DND-41 (cell line): ENCODE measurements around the gene COA1.

Experiments used
- ATAC-seq: fragments of 200-7000 bp; cut with Tn5 transposase; 3 replicates; pipeline ENCODE4 v1.9.1; 2021; ENCODE audit warnings: low read depth; ENCODE audit not compliant: insufficient read depth
- DNase-seq: peaks from one replicate; pipeline ENCODE4 v3.0.0-alpha.2; 2020
- H2AFZ ChIP-seq: 2 replicates; pipeline ENCODE4 v1.6.0; 2012; ENCODE audit warnings: low read depth, low read length
- H3K27ac ChIP-seq: 2 replicates; pipeline ENCODE4 v1.5.1; 2012; ENCODE audit warnings: low read length, inconsistent platforms
- H3K27me3 ChIP-seq: fragments of 200-600 bp; sonication (generic); 2 replicates; pipeline ENCODE4 v1.6.0; 2012; ENCODE audit warnings: low read length, mild to moderate bottlenecking, inconsistent platforms; ENCODE audit not compliant: insufficient read depth, poor library complexity
- H3K36me3 ChIP-seq: 2 replicates; pipeline ENCODE4 v1.5.1; 2012; ENCODE audit warnings: low read length, inconsistent platforms; ENCODE audit not compliant: insufficient read depth
- H3K4me1 ChIP-seq: 2 replicates; pipeline ENCODE4 v1.5.1; 2012; ENCODE audit warnings: mild to moderate bottlenecking, low read length; ENCODE audit not compliant: insufficient read depth
- H3K4me2 ChIP-seq: 2 replicates; pipeline ENCODE4 v1.6.0; 2012; ENCODE audit warnings: mild to moderate bottlenecking, moderate library complexity, low read length, inconsistent platforms; ENCODE audit not compliant: insufficient read depth
- H3K4me3 ChIP-seq, 2 experiments: fragments of 200-600 bp in 1 of 2; shearing (Covaris generic) in 1 of 2; 2 replicates each; pipeline ENCODE4 v1.5.1; 2012 to 2016; ENCODE audit warnings: inconsistent platforms in 2 of 2, low read length in 2 of 2, mild to moderate bottlenecking in 2 of 2, low read depth in 1 of 2, moderate library complexity in 1 of 2
- H3K79me2 ChIP-seq: 2 replicates; pipeline ENCODE4 v1.6.0; 2012; ENCODE audit warnings: low read length, inconsistent platforms; ENCODE audit not compliant: insufficient read depth
- H3K9ac ChIP-seq: 2 replicates; pipeline ENCODE4 v1.6.0; 2012; ENCODE audit warnings: low read depth, mild to moderate bottlenecking, inconsistent platforms, low read length, moderate library complexity
- H3K9me3 ChIP-seq: 2 replicates; pipeline ENCODE4 v1.5.1; 2012; ENCODE audit warnings: low read length, moderate library complexity, mild to moderate bottlenecking, inconsistent platforms; ENCODE audit not compliant: insufficient read depth, severe bottlenecking
- H4K20me1 ChIP-seq: 2 replicates; pipeline ENCODE4 v1.6.0; 2012; ENCODE audit warnings: low read length; ENCODE audit not compliant: insufficient read depth
- CTCF ChIP-seq: IDR thresholded peaks from 2 replicates; pipeline ENCODE4 v1.5.1; 2012; ENCODE audit warnings: borderline replicate concordance, low read length, moderate library complexity, mild to moderate bottlenecking; ENCODE audit not compliant: poor library complexity, severe bottlenecking; ENCODE audit errors: extremely low read depth
- EZH2 ChIP-seq: IDR thresholded peaks from 3 replicates; pipeline ENCODE4 v1.6.1; 2012; ENCODE audit warnings: borderline replicate concordance, low read depth, mild to moderate bottlenecking, moderate library complexity, low read length, inconsistent platforms; ENCODE audit not compliant: severe bottlenecking

COA1 gene

GRCh38 chr7:43703573-43703972 is 25.8 kb downstream of the COA1 start:
- no peak overlapping the region for H3K27ac ChIP-seq
- H3K27me3 ChIP-seq: no peaks in the 10 kb centered on the region
- no peak overlapping the region for H3K4me2 ChIP-seq
- H4K20me1 ChIP-seq: peaks cover 21% of the 10 kb centered on the region
- no peaks in the 10 kb centered on the region for H3K9me3 ChIP-seq
- peaks cover 2% of the 10 kb centered on the region; the same call in 1 of the 2 replicates for H3K4me1 ChIP-seq
- TF ChIP-seq CTCF: no peak
- TF ChIP-seq EZH2: no peak
- ATAC-seq (no peak), DNase-seq (no peak)
- no peak overlapping the region for H3K9ac ChIP-seq
- no peak overlapping the region for H2AFZ ChIP-seq
- H3K36me3 ChIP-seq: peaks cover 12% of the 10 kb centered on the region
- no peak overlapping the region for H3K4me3 ChIP-seq
- peaks cover 95% of the 10 kb centered on the region for H3K79me2 ChIP-seq

- no peak for ATAC-seq
- H4K20me1 ChIP-seq: peaks cover 24% of the 10 kb centered on the region
- H3K79me2 ChIP-seq: peaks cover 95% of the 10 kb centered on the region
These were observed 26.3 kb downstream of the COA1 start for GRCh38 chr7:43702974-43703373.

GRCh38 chr7:43701929-43702328 is 27.4 kb downstream of the COA1 start:
- no peaks in the 10 kb centered on the region for H3K27me3 ChIP-seq
- no peaks in the 10 kb centered on the region for H3K9me3 ChIP-seq
- ATAC-seq: no peak
- no peak overlapping the region for H2AFZ ChIP-seq
- peaks cover 32% of the 10 kb centered on the region for H4K20me1 ChIP-seq
- no peak overlapping the region for H3K27ac ChIP-seq
- no peak for TF ChIP-seq EZH2
- no peak for TF ChIP-seq CTCF
- no peak overlapping the region for H3K4me3 ChIP-seq
- no peak overlapping the region for H3K4me2 ChIP-seq
- H3K4me1 ChIP-seq: peaks cover 2% of the 10 kb centered on the region; the same call in 1 of the 2 replicates
- H3K36me3 ChIP-seq: peaks cover 12% of the 10 kb centered on the region
- no peak for DNase-seq
- no peak overlapping the region for H3K9ac ChIP-seq
- H3K79me2 ChIP-seq: peaks cover 95% of the 10 kb centered on the region

More at GRCh38 chr7:43702974-43703373, 26.3 kb downstream of the COA1 start:
- Histone ChIP-seq H3K36me3 (peaks cover 12% of the 10 kb centered on the region), H3K9ac (no peak overlapping the region), H3K9me3 (no peaks in the 10 kb centered on the region), H2AFZ (no peak overlapping the region), H3K4me1 (peaks cover 2% of the 10 kb centered on the region; the same call in 1 of the 2 replicates), H3K27me3 (no peaks in the 10 kb centered on the region), H3K4me2 (no peak overlapping the region), H3K4me3 (no peak overlapping the region), H3K27ac (no peak overlapping the region)
- TF ChIP-seq EZH2: no peak
- no peak for TF ChIP-seq CTCF
- DNase-seq: no peak

- ATAC-seq (no peak), DNase-seq (no peak)
- H3K27ac ChIP-seq: no peak overlapping the region
- no peak overlapping the region for H3K4me3 ChIP-seq
- no peaks in the 10 kb centered on the region for H3K27me3 ChIP-seq
- TF ChIP-seq CTCF (no peak), EZH2 (no peak)
- H3K4me2 ChIP-seq: no peak overlapping the region
- no peaks in the 10 kb centered on the region for H3K9me3 ChIP-seq
- peaks cover 12% of the 10 kb centered on the region for H3K36me3 ChIP-seq
- no peak overlapping the region for H3K9ac ChIP-seq
- peaks cover 2% of the 10 kb centered on the region; the same call in 1 of the 2 replicates for H3K4me1 ChIP-seq
- peaks cover 94% of the 10 kb centered on the region for H3K79me2 ChIP-seq
- H2AFZ ChIP-seq: no peak overlapping the region
- H4K20me1 ChIP-seq: peaks cover 32% of the 10 kb centered on the region
These were observed 27.8 kb downstream of the COA1 start for GRCh38 chr7:43701500-43701854.
